Measurements from ENCODE around the gene STMN3.
"Not testable (repeated sequence)": the region's sequence is repeated elsewhere in the genome, so short reads cannot be mapped to it uniquely, and the experiment has no call there.

The STMN3 gene

GRCh38 chr20:63675681-63676368 lies 22.6 kb upstream of the STMN3 start:
- no peak for DNase-seq

GRCh38 chr20:63673951-63674350 lies 20.7 kb upstream of the STMN3 start:
- no peak for DNase-seq

DNA sequence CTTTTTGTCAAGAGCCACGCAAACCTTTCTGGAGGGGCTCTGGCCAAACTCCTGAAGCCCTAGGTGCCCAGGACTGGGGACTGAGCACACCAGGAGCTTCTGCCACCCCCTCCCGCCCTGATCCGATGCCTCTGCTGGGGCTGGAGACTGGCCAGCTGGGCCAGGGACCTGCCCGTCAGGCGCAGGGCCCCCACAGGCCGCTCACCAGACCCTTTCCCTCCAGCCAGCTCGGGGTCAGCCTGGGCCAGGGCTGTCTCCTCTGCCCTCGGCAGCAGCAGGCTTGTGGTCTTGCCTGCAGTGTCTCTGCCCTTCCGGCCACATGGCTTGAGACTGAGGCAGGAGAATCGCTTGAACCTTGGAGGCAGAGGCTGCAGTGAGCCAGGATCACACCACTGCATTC lies 19.4 kb upstream of the STMN3 start:
- DNase-seq = no peak

- DNase-seq = not testable (repeated sequence)
These were observed 18.5 kb upstream of the STMN3 start for GRCh38 chr20:63671695-63672094.

DNA sequence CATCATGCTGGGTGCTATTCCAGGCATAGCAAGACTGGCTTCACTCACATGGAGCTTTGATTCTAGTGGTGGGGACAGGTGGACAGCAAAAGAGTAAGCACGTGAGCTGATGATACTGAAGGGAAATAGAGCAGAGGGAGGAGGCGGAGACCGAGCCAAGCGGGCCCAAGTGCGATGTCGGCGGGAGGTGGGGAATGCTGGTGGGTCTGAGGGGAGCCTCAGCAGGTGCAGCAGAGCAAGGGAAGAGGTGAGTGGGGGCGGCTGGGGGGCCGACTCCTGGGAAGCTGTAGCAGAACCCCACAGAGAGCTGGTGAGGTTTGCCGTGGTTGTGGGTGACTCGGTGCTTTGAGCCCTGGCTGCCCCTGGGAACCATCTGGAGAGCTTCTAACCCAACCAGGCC lies 15.1 kb upstream of the STMN3 start:
- no peak for DNase-seq

- DNase-seq = no peak
These were observed 14.6 kb upstream of the STMN3 start for GRCh38 chr20:63667858-63668257.

- no peak for DNase-seq
These were observed 12.5 kb upstream of the STMN3 start for GRCh38 chr20:63665708-63666107.

DNA sequence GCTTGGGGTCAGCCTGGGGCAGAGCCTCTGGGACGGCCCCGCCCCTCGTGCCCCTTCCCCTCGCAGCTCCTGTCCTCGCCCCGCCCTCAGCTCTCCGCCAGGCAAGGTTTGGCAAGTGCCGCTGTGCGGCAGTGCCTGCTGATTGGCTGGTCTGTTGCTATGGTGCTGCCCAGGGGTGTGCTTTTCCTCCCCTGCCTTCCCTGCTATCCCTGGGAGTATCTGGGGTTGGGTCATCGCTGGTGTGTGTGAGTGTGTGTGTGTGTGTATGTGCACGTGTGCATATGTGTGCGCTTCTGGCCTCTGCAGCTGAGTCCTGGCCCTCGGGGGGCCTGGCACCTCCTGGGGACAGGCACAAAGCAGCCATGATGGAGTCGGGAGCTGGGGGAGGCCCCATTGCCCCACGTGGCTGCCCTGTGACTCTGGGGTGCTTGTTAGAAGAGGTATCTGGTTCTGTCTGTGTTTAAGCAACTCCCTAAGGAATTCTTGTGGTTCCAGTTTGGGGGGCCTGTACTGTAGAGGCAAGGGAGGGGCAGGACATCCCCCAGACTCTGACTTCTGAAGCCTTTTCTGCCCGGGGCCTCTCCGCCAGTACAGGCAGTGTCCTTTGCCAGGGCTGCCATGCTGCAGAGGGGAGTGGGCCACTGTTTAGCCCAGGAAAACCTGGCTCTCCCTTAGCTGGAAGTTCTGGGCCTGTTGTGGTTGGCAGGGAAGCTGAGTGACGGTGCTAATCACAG lies 11.8 kb upstream of the STMN3 start:
- DNase-seq = no peak

GRCh38 chr20:63664143-63664851 lies 11.1 kb upstream of the STMN3 start:
- DNase-seq = no peak

- DNase-seq = no peak
These were observed 10.3 kb upstream of the STMN3 start for GRCh38 chr20:63663332-63664066.

DNA sequence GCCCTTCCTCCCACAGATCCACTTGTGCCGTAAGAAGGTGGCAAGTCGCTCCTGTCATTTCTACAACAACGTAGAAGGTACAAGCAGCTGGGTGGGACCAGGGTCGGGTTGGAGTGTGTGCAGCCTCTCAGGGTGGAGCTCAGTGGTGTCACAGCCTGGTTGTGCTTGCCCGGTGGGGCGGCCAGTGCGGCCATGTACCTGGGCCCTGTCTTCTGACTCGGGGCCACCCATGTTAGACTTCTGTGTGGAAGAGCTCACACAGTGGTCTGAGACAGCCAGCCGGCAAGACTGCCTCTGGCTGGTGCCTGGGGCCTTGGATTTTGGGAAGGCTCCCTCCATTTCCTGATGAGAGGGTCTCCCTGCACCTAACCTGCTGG lies 9.6 kb upstream of the STMN3 start:
- no peak for DNase-seq

DNA sequence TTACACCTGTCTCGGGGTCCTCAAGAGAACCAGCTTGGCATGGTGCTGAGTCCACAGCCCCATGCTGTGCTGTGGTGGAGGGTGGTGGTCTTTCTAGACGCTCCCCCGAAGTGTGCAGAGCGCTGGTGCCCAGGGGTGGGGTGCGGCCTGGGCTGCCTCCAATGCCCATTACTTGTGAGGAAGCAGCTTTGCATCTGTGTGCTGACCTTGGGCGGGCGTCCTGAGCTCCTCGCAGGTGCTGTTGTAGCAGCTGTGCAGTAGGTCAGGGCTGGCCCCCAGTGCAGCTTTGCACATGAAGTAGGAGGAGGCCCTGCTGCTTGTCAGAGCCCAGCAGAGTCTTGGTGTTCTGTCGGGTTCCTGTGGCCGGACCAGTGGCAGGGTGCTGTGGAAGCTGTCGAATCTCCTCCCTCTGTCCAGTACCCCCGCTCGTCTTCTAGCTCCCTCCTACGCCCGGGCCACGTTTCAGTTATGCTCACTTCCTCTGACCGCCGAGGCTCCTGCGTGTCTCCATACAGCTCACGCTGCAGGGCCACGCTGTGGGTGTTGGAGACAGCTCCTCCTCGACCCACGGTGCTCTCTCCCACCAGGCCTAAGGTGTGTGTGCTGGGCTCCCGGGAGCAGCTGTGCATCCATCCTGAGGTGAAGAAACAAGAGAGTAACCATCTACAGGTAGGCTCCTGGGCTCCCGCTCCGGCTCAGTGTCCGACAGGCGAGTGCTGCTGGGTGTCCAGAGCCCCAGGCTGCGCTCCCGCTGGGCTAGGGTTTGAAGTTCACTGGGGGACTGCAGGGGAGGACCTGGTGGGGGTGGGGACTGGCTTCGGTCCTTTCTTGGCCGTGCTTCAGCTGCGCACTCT lies 9.0 kb upstream of the STMN3 start:
- no peak for DNase-seq

DNA sequence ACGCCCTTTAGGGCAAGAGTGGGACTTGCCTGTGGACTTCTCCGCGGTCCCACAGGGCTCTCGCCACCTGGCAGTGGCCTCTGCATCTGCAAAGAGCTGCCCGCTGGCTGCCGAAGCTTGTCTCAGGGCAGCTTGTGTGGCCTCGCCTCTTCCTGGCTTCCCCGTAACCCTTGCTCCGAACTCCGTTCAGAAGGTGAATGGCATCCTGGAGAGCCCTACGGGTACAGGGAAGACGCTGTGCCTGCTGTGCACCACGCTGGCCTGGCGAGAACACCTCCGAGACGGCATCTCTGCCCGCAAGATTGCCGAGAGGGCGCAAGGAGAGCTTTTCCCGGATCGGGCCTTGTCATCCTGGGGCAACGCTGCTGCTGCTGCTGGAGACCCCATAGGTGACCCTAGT lies 7.9 kb upstream of the STMN3 start:
- no peak for DNase-seq

DNA sequence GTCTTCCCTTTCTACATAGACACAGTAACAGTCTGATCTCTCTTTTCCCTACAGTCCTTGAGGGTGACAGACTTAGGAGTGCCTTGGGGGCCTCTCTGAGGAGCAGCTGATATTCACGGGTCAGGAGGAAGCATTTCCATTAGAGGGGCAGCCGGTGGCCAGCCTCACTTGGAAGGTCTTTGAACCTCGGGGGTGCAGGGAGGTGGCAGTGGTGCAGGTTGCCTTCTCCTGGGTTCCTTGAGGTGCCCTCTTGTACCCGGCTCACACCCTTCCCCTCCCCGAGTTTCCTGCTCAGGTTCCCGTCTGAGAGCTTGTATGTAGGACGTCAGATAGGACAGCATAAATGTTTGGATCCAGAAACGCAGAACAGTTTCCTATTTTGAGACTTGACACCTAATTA lies 7.4 kb upstream of the STMN3 start:
- DNase-seq = no peak

DNA sequence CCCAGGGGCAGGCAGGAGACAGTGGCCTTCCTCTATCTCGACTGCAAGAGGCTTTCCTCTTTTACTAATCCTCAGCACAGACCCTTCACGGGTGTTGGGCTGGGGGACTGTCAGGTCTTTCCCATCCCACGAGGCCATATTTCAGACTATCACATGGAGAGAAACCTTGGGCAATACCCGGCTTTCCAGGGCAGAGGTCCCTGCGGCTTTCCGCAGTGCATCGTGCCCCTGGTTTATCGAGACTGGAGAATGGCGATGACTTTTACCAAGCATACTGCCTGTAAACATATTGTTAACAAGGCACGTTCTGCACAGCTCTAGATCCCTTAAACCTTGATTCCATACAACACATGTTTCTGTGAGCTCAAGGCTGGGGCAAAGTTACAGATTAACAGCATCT lies 7.0 kb upstream of the STMN3 start:
- not testable (repeated sequence) for DNase-seq

GRCh38 chr20:63659370-63659769 lies 6.1 kb upstream of the STMN3 start:
- DNase-seq = no peak

- DNase-seq = no peak
These were observed 5.5 kb upstream of the STMN3 start for GRCh38 chr20:63658749-63659187.

GRCh38 chr20:63657937-63658748 lies 4.9 kb upstream of the STMN3 start, which contains the start of gene RTEL1:
Gene RTEL1, plus strand, starts transcription at chr20:63658312. Its CDS starts 1,091 bp downstream, at chr20:63659403.
- DNase-seq = peak; percentile 64

GRCh38 chr20:63657260-63657936 lies 4.2 kb upstream of the STMN3 start:
- DNase-seq = no peak

DNA sequence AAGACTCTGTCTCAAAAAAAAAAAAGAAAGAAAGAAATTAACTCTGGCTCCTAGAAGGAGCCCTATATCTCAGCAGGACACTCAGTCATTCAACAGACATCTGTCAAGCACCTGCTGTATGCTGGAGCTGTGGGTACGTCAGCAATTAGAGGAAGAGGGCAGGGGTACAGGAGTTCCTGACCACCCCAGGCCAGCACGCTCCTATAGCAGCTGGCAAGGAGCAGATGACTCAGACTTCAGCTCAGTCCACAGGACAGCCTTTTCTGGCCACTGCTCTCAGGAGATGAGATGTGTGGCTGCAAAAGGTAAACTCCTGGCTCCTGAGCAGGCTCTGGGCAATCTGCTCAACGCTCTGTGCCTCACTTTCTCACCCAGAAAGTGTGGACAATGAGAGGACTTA lies 3.2 kb upstream of the STMN3 start:
- no peak for DNase-seq

DNA sequence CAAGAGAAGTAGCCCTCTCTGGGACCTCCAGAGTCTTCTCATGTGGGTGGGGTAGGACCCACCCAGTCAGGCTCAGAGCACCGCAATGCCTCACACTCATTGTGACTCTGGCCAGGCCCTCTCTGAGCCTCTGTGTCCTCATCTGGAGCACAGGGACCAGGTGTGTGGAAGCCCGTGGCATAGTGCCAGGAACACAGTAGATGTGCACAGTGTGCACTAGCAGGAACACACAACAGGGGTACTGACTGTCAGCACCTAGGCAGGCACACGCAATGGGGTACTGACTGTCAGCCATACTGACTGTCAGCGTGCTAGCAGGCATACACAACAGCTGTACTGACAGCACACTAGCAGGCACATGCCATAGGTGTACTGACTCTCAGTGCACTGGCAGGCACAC lies 2.0 kb upstream of the STMN3 start:
- no peak for DNase-seq
